Osteoblast (primary cell): ENCODE data around the gene LSS. TPM values are rescaled to one million over a fixed set of nuclear protein-coding genes. Genes with fewer than 3 reads are reported as not detected.

ENCODE experiments used
- DNase-seq: peaks from one replicate; pipeline ENCODE4 v3.0.0; 2011; ENCODE audit warnings: low spot score, mixed read lengths; ENCODE audit not compliant: insufficient read length; ENCODE audit errors: missing footprints
- H2AFZ ChIP-seq: 2 replicates; pipeline ENCODE4 v1.6.0; 2011; ENCODE audit warnings: mild to moderate bottlenecking, low read length
- H3K27ac ChIP-seq: 2 replicates; pipeline ENCODE4 v1.5.1; 2011; ENCODE audit warnings: mild to moderate bottlenecking, low read depth, low read length, moderate library complexity
- H3K27me3 ChIP-seq: 2 replicates; pipeline ENCODE4 v1.6.0; 2012; ENCODE audit warnings: mild to moderate bottlenecking, control low read depth, inconsistent platforms, low read length, moderate library complexity; ENCODE audit not compliant: insufficient read depth
- H3K36me3 ChIP-seq: 2 replicates; pipeline ENCODE4 v1.5.1; 2011; ENCODE audit warnings: mild to moderate bottlenecking, low read length, control low read depth, moderate library complexity; ENCODE audit not compliant: insufficient read depth
- H3K4me1 ChIP-seq: 2 replicates; pipeline ENCODE4 v1.5.1; 2011; ENCODE audit warnings: mild to moderate bottlenecking, low read length, control low read depth, moderate library complexity; ENCODE audit not compliant: insufficient read depth
- H3K4me2 ChIP-seq: 2 replicates; pipeline ENCODE4 v1.6.0; 2011; ENCODE audit warnings: mild to moderate bottlenecking, low read length; ENCODE audit not compliant: insufficient read depth
- H3K4me3 ChIP-seq: fragments of 200-600 bp; sonication (generic); 3 replicates; pipeline ENCODE4 v1.5.1; 2012; ENCODE audit warnings: mild to moderate bottlenecking, low read length, inconsistent platforms; ENCODE audit not compliant: insufficient read depth
- H3K79me2 ChIP-seq: 2 replicates; pipeline ENCODE4 v1.6.0; 2012; ENCODE audit warnings: mild to moderate bottlenecking, low read length, control low read depth, inconsistent platforms; ENCODE audit not compliant: insufficient read depth
- H3K9me3 ChIP-seq: 2 replicates; pipeline ENCODE4 v1.5.1; 2011; ENCODE audit warnings: low read depth, low read length, control low read depth
- H4K20me1 ChIP-seq: 2 replicates; pipeline ENCODE4 v1.6.0; 2012; ENCODE audit warnings: mild to moderate bottlenecking, low read length, control low read depth; ENCODE audit not compliant: insufficient read depth
- CTCF ChIP-seq: IDR thresholded peaks from 2 replicates; pipeline ENCODE4 v1.5.1; 2011; ENCODE audit warnings: mild to moderate bottlenecking, low read depth, low read length, moderate library complexity; ENCODE audit errors: extremely low read depth
- total RNA-seq: library from RNA; depleted of rRNA; stranded (reverse); fragments of >200 nt; gene quantifications from 2 replicates; pipeline ENCODE4 v1.2.3, GENCODE V29; 2012

LSS gene
- total RNA-seq, 1 donor = 122 TPM

GRCh38 chr21:46181953-46182547 is 46.5 kb downstream of the LSS start:
- no peaks in the 10 kb centered on the region for H3K27me3 ChIP-seq

GRCh38 chr21:46181436-46181835 is 47.1 kb downstream of the LSS start:
- H3K4me3 ChIP-seq = no peak overlapping the region
- H3K27ac ChIP-seq = no peak overlapping the region
- no peaks in the 10 kb centered on the region for H3K36me3 ChIP-seq
- no peak for DNase-seq
- H3K4me1 ChIP-seq = peaks cover 3% of the 10 kb centered on the region
- no peak overlapping the region for H3K4me2 ChIP-seq
- no peaks in the 10 kb centered on the region for H3K9me3 ChIP-seq
- no peak overlapping the region for H2AFZ ChIP-seq
- H4K20me1 ChIP-seq = no peaks in the 10 kb centered on the region
- H3K79me2 ChIP-seq = no peaks in the 10 kb centered on the region
- H3K27me3 ChIP-seq = no peaks in the 10 kb centered on the region
- no peak for TF ChIP-seq CTCF

More at GRCh38 chr21:46181953-46182547, 46.5 kb downstream of the LSS start:
- Histone ChIP-seq H3K27ac (no peak overlapping the region), H4K20me1 (no peaks in the 10 kb centered on the region), H3K9me3 (no peaks in the 10 kb centered on the region), H3K4me3 (no peak overlapping the region), H3K36me3 (no peaks in the 10 kb centered on the region), H3K4me2 (no peak overlapping the region), H3K4me1 (peaks cover 3% of the 10 kb centered on the region), H2AFZ (no peak overlapping the region), H3K79me2 (no peaks in the 10 kb centered on the region)
- no peak for DNase-seq
- no peak for TF ChIP-seq CTCF

- Histone ChIP-seq H3K4me1 (peaks cover 3% of the 10 kb centered on the region), H3K4me2 (no peak overlapping the region), H3K27me3 (no peaks in the 10 kb centered on the region), H3K27ac (no peak overlapping the region), H3K9me3 (no peaks in the 10 kb centered on the region), H2AFZ (no peak overlapping the region), H3K4me3 (no peak overlapping the region), H3K36me3 (no peaks in the 10 kb centered on the region), H3K79me2 (no peaks in the 10 kb centered on the region), H4K20me1 (no peaks in the 10 kb centered on the region)
- TF ChIP-seq CTCF = no peak
- no peak for DNase-seq
Measured at GRCh38 chr21:46180778-46181391, 47.7 kb downstream of the LSS start.

GRCh38 chr21:46180079-46180722 is 48.4 kb downstream of the LSS start:
- no peaks in the 10 kb centered on the region for H4K20me1 ChIP-seq
- H3K36me3 ChIP-seq = no peaks in the 10 kb centered on the region
- DNase-seq = no peak
- no peaks in the 10 kb centered on the region for H3K9me3 ChIP-seq
- no peak for TF ChIP-seq CTCF
- H3K27ac ChIP-seq = no peak overlapping the region
- H3K27me3 ChIP-seq = no peaks in the 10 kb centered on the region
- H3K4me2 ChIP-seq = no peak overlapping the region
- H3K4me1 ChIP-seq = peaks cover 3% of the 10 kb centered on the region
- no peak overlapping the region for H2AFZ ChIP-seq
- no peak overlapping the region for H3K4me3 ChIP-seq
- H3K79me2 ChIP-seq = no peaks in the 10 kb centered on the region
